ENCODE results near the gene DDX3X.
A peak's percentile ranks its signal among the peaks of the same experiment; 100 is the strongest.
"Not testable (repeated sequence)": the region's sequence is repeated elsewhere in the genome, so short reads cannot be mapped to it uniquely, and the experiment has no call there.

The DDX3X gene

GRCh38 chrX:41377624-41378023 is 43.7 kb downstream of the DDX3X start:
- DNase-seq, result peak; percentile 36

- no peak for DNase-seq
Measured at GRCh38 chrX:41381685-41382084, 47.7 kb downstream of the DDX3X start.

GRCh38 chrX:41382714-41383645 is 49.0 kb downstream of the DDX3X start:
- peak; percentile 49 for DNase-seq

GRCh38 chrX:41384051-41384705 is 50.2 kb downstream of the DDX3X start:
- DNase-seq, result peak; percentile 70

- no peak for DNase-seq
Measured at GRCh38 chrX:41386222-41386990, 52.4 kb downstream of the DDX3X start.

GRCh38 chrX:41388543-41388942 is 54.6 kb downstream of the DDX3X start:
- no peak for DNase-seq

- no peak for DNase-seq
Measured at GRCh38 chrX:41389311-41389888, 55.4 kb downstream of the DDX3X start.

- not testable (repeated sequence) for DNase-seq
Measured at GRCh38 chrX:41390576-41390975, 56.6 kb downstream of the DDX3X start.

- DNase-seq, result no peak
Measured at GRCh38 chrX:41391606-41392005, 57.6 kb downstream of the DDX3X start.

GRCh38 chrX:41394293-41394692 is 60.3 kb downstream of the DDX3X start:
- DNase-seq, result no peak

GRCh38 chrX:41397219-41397618 is 63.3 kb downstream of the DDX3X start:
- DNase-seq, result no peak

- no peak for DNase-seq
Measured at GRCh38 chrX:41397768-41398167, 63.8 kb downstream of the DDX3X start.

GRCh38 chrX:41402556-41402955 is 68.6 kb downstream of the DDX3X start:
- not testable (repeated sequence) for DNase-seq

- no peak for DNase-seq
Measured at GRCh38 chrX:41405551-41405950, 71.6 kb downstream of the DDX3X start.

GRCh38 chrX:41406201-41406600 is 72.2 kb downstream of the DDX3X start:
- DNase-seq, result no peak

- DNase-seq, result no peak
Measured at GRCh38 chrX:41407816-41408215, 73.9 kb downstream of the DDX3X start.

- no peak for DNase-seq
Measured at GRCh38 chrX:41408576-41408975, 74.6 kb downstream of the DDX3X start.

- DNase-seq, result no peak
Measured at GRCh38 chrX:41409006-41409405, 75.0 kb downstream of the DDX3X start.

- DNase-seq, result not testable (repeated sequence)
Measured at GRCh38 chrX:41411222-41411621, 77.3 kb downstream of the DDX3X start.

- DNase-seq, result no peak
Measured at GRCh38 chrX:41412261-41413081, 78.5 kb downstream of the DDX3X start.
